HEK293 (cell line): Measurements from ENCODE around the gene DHFR.

Source experiments
- CTCF ChIP-seq: fragments of 450-650 bp; formaldehyde crosslinking; IDR thresholded peaks from 2 replicates; pipeline ENCODE4 v1.5.1; 2016; ENCODE audit warnings: missing biosample characterization, missing genetic modification characterization
- KLF16 ChIP-seq: fragments of 450-650 bp; formaldehyde crosslinking; IDR thresholded peaks from 2 replicates; pipeline ENCODE4 v1.5.1; 2017; ENCODE audit warnings: missing biosample characterization, missing genetic modification characterization
- MYNN ChIP-seq: fragments of 450-650 bp; formaldehyde crosslinking; IDR thresholded peaks from 2 replicates; pipeline ENCODE4 v1.5.1; 2016; ENCODE audit warnings: missing biosample characterization, missing genetic modification characterization, borderline replicate concordance
- REST ChIP-seq: fragments of 450-650 bp; formaldehyde crosslinking; IDR thresholded peaks from 2 replicates; pipeline ENCODE4 v1.5.1; 2016; ENCODE audit warnings: missing biosample characterization, missing genetic modification characterization
- ZNF274 ChIP-seq, 2 experiments: fragments of 200-500 bp in 1 of 2; fragments of 450-650 bp in 1 of 2; sonication (Bioruptor generic) in 1 of 2; formaldehyde crosslinking in 1 of 2; IDR thresholded peaks; 2 replicates each; pipeline versions ENCODE4 v1.5.1 to v1.6.1; 2014 to 2016; ENCODE audit warnings: borderline replicate concordance in 1 of 2, inconsistent platforms in 1 of 2, low read length in 1 of 2, missing biosample characterization in 1 of 2, missing genetic modification characterization in 1 of 2
- TF ChIP-seq, protein P1 (sequence below): fragments of 450-650 bp; formaldehyde crosslinking; IDR thresholded peaks from 2 replicates; pipeline ENCODE4 v1.5.1; 2016; ENCODE audit warnings: missing biosample characterization, missing genetic modification characterization

DNA sequence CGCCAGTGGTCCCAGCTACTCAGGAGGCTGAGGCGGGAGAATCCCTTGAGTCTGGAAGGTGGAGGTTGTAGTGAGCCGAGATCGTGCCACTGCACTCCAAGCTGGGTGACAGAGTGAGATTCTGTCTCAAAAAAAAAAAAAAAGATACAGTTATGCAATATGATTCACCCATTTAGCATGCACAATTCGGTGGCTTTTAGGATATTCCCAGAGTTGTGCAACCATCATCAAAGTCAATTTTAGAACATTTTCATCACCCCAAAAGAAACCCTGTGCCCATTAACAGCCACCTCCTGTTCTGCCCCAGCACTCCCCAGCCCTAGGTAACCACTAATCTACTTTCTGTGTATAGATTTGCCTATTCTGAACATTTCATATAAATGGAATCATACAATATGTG is 4.3 kb upstream of the DHFR start:
- TF ChIP-seq, protein P1, sequence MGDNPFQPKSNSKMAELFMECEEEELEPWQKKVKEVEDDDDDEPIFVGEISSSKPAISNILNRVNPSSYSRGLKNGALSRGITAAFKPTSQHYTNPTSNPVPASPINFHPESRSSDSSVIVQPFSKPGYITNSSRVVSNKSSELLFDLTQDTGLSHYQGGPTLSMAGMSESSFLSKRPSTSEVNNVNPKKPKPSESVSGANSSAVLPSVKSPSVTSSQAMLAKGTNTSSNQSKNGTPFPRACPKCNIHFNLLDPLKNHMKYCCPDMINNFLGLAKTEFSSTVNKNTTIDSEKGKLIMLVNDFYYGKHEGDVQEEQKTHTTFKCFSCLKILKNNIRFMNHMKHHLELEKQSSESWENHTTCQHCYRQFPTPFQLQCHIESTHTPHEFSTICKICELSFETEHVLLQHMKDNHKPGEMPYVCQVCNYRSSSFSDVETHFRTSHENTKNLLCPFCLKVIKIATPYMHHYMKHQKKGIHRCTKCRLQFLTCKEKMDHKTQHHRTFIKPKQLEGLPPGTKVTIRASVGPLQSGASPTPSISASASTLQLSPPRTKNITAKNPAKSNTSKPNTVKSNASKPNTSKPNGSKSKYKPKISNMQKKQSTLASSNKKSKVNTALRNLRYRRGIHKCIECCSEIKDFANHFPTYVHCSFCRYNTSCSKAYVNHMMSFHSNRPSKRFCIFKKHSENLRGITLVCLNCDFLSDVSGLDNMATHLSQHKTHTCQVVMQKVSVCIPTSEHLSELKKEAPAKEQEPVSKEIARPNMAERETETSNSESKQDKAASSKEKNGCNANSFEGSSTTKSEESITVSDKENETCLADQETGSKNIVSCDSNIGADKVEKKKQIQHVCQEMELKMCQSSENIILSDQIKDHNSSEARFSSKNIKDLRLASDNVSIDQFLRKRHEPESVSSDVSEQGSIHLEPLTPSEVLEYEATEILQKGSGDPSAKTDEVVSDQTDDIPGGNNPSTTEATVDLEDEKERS (tag by site-specific recombination), result no peak
- TF ChIP-seq CTCF (tag by site-specific recombination) (no peak), KLF16 (tag by site-specific recombination) (no peak), ZNF274 (IDR thresholded peaks at IDR 0.05; ENCODE audit: low read length) (no peak), ZNF274 (tag by site-specific recombination; IDR thresholded peaks at IDR 0.05; ENCODE audit: borderline replicate concordance) (no peak), REST (tag by site-specific recombination) (no peak), MYNN (no peak)
